GM20431 (cell line): ENCODE measurements around the gene C10orf71.

ENCODE experiments used
- in situ Hi-C: fragments of 300-500 bp; cut with MseI, MboI; formaldehyde crosslinking; loops from one replicate; pipeline ENCODE4 v1.15.0; 2020; ENCODE audit warnings: low sequenced_read_pairs; ENCODE audit not compliant: unreplicated experiment

C10orf71 gene

DNA sequence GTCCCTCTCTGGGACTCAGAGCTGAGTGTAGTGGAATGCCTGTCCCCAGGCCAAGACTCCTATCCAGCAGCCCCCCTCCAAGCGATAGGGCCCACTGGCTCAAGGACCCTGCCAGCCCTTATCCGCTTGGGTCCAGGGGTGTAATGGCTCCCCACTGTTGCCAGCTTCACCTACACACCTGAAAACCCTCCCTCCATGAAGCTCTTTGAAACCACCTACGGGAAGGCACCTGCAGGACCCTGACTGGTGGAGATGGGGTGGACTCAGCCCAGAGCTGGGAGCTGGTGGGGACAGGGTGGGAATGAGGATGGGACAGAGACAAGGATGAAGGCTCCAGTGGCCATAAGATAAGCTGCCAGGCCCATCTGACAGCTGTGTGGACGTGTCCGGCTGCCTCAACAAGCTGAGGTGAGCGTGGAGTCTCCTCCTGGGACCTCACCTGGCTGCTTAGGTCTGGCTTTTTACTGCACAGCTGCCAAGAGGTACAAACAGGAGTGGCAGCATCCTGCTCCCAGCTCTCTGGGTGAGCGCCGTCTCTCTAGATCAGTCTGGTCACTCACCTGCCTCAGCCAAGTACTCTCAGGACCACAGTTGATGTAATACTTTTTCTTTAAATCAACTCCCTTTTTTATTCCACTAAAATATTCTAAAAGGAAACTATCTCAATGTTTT lies 55.1 kb downstream of the C10orf71 start:
- in situ Hi-C loops = no loop called here

GRCh38 chr10:49354593-49354992 lies 55.6 kb downstream of the C10orf71 start:
- in situ Hi-C loops = no loop called here

GRCh38 chr10:49355221-49355620 lies 56.3 kb downstream of the C10orf71 start:
- in situ Hi-C loops = no loop called here

- in situ Hi-C loops = no loop called here
These were observed 57.2 kb downstream of the C10orf71 start for GRCh38 chr10:49356181-49356580.

DNA sequence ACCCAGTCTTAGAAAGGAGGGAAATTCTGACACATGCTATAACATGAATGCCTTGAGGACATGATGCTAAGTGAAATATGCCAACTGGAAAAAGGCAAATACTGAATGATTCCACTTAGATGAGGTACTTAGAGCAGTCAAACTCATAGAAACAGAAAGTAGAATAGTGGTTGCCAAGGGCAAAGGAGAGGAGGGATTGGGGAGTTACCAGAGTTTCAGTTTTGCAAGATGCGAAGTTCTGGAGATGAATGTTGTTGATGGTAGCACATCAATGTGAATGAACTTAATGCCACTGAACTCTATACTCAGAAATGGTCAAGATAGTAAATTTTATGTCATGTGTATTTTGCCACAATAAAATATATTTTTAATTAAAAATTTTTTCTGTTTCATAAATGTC lies 58.0 kb downstream of the C10orf71 start:
- in situ Hi-C loops = no loop called here

DNA sequence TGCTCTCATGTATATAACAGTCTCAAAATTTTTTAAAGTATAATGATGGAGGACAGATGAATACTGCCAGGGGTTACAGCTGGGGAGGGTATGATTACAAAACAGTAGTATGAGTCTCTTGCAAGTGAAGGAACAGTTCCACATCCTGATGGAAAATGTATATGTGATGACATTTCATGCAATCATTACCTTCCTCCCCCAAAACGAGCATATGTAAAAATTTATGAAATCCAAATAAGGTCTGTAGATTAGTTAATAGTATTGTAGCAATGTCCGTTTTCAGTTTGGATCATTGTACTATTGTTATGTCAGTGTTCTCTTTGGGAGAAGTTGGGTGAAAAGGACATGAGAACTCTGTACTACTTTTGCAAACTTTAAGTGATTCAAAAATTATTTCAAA lies 58.9 kb downstream of the C10orf71 start:
- in situ Hi-C loops = no loop called here

DNA sequence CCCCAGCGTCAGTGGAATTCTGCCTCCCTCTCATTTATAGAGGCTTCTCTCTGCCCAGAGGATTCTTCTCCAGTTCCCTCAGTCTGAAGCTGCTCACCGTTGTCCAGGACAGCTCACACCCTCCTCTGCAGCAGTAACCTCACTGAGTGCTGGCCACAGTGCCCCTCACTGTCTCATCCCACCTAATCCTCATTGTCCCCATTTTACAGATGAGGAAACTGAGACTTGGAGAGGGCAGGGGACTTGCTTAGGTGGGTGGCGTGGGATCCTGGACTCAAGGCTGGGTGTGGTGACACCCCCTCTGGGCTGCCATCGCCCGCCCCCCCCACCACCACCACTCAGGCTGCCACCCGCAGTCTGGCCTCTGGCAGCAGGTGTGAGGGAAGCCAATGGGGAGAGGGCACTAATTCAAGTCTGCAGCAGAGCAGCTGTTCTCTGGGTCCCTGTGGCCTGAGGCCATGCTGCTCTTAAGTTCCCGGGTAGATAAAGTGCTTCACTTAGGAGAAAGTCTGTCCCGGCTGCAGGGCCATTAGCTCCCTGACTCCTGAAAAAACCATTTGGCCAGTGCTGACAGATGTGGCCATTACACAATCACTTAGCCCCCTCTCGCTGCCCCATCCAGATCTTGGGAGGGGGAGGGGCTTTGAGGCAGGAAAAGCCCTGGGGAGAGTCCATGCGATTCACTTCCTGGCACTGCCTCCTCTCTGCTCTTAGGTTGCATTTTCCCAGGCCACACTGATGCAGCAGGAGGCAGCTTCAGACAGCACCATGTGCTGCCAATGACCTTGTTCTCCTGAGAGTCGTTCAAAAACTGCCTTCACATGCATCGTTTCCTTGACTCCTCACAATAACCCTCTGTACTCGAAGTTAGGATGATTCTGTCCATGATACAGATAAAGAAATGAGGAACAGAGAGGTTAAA lies 60.6 kb downstream of the C10orf71 start:
- in situ Hi-C loops = no loop called here

DNA sequence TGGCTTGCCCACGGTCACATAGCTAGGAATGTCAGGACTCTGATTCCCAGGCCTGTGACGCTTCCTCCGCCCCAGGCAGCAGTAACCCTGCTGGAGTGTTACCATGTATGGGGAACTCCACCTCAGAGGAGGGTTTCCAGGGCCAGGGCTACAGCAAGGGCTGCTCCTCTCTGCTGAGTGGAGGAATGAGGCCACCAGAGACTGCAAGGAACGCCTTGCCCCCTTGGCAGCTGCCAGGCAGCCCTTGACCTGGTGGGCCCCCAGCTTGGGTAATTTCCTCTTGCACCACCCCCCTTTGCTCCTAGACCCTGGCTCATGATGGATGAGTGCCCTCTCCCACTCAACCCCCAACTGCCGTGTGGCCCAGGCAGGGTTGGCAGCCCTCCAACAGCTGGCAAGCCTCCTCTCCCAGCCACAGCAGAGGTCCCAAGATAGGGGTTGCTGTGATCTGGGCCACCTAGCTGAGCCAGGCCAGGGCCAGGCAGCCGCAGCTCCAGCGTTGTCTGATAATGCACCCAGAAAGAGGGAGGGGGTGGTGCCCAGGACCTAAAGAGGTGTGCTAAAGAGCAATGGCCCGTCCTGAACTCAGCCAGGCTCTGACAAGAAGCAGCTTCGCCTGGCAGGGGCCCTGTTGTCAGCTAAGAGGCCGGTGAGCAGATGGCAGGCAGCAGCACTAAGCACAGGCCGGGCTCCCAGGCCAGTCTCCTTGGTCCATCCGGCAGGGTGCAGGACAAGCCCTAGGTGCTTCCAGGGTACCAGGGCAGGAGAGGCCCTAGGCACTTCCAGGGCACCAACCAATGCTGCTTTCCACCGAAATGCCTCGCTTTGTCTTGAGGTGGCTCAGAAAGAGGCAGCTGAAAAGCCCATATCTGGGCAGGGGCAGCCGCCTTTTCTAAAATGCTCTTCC lies 61.6 kb downstream of the C10orf71 start:
- in situ Hi-C loops = no loop called here

- in situ Hi-C loops = no loop called here
These were observed 62.2 kb downstream of the C10orf71 start for GRCh38 chr10:49361178-49361554.

DNA sequence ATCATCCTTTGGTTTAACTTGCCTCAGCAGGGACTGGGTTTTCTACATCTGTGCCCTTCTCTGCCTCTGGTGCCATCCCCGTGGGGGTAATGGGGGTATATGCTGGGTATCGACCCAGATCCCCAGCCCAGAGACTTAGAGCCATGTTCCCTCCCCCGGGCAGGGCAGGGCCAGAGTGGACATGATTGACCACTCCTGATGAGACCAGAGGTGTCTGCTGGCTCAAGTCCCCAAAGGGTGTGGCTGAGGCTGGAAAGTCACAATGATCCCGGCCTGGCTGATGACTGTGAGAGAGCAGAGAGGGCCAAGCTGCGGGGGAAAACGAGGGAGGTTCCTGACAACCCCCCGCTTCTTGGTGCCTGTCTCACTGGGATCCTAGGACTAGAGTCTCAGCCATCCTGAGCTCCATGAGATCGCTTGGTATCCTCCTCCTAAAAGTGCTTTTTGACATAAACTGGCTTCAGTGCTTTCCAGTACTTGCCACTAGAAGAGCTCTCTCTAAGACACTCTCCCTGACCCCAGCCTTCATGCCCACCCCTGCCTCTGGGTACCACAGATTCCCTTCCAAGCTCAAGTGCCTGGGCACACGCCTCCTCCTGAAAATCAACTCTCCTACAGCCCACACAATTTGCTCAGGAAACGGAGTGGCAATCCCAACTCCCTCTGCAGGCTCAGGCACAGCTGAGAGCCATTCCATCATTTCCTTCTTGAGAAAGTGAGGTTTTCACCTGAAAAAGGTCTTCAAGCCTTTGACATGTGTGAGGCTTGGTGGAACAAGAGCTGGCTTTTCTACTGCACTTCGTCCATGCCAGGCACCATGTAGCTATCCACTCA lies 63.0 kb downstream of the C10orf71 start:
- in situ Hi-C loops = no loop called here

DNA sequence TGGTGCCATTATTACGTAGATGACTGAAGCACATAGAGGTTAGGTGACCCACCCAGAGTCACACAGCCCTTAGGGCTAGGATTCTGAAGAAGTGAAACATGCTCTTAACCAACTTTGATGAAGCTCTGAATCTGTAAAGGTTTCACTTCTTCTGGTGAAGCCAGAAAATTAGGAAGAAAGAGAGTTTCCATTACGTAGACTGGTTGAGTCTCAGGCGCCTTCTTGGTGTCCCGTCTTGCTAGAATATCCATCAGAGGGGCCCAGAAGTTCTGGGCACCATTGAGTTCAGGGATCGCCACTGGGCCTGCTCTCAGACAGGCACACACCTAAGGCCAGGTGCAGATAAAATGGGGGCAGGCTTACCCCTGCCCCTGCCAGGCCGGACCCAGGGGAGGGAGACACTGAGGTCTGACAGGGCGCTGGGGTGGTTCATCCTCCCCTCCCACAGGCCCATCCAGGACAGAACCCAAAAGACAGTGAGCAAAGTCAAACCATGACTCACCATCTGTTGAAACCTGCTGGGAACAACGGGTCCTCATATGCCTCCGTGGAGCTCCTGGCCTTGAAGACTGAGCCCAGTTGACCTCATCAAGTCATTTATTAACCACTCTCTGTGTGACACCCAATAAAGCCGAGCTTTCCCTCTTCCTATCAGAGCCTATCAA lies 63.8 kb downstream of the C10orf71 start:
- in situ Hi-C loops = no loop called here

GRCh38 chr10:49363309-49364031 lies 64.5 kb downstream of the C10orf71 start:
- in situ Hi-C loops = no loop called here

DNA sequence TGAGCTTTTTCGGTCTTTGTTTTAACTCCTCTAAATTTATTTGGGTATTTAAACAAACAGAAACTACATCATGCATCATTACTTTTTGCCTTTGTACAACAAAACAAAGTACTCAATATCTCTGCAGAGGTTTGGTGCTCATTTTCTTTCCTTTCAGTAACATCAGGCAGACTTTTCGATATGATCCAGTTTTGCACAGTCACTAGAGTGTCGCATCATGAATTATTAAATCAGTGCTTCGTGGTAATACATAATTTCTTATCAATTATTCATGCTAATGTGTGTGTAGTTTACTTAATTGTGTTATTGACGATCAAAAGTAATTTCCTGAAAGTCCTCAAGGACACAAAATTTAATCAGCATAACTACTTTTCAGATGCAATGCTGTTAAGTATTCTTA lies 65.1 kb downstream of the C10orf71 start:
- in situ Hi-C loops = no loop called here

DNA sequence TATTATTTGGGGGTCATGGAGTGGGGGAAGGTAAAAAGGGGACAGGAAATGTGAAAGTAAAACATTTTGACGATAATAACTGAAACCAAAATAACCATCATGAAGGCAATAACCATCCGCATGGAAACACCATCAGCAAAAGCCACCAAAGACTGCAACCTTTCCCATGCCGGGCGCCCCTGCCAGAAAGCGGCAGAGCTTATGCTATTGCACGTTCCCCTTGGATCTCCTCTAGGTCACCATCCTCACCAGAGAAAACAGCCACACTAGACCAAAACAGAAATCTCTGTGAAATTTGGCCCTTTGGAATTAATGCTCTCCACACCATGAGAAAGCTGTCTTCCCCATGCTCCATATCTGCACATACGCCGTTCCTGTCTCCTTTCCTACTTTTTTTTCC lies 65.8 kb downstream of the C10orf71 start:
- in situ Hi-C loops = no loop called here

DNA sequence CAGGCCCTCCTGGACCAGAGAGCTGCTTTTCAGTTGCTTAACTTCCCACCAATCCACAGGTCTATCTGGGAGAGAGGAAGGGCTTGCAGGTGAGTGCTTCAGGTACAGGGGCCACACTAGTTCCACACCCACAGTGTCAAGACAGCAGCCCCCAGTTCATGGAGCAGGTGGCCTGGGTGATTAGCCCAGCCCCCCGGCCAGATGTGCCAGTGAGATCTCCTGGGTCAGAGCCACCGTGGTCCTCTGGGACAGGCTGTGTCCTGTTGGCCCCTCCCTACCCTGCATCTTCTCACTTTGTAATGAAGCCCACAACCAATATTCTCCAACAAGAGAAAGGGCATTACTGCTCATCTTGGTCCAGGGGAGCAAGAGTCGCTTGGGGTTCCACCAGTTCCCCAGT lies 66.3 kb downstream of the C10orf71 start:
- in situ Hi-C loops = no loop called here

DNA sequence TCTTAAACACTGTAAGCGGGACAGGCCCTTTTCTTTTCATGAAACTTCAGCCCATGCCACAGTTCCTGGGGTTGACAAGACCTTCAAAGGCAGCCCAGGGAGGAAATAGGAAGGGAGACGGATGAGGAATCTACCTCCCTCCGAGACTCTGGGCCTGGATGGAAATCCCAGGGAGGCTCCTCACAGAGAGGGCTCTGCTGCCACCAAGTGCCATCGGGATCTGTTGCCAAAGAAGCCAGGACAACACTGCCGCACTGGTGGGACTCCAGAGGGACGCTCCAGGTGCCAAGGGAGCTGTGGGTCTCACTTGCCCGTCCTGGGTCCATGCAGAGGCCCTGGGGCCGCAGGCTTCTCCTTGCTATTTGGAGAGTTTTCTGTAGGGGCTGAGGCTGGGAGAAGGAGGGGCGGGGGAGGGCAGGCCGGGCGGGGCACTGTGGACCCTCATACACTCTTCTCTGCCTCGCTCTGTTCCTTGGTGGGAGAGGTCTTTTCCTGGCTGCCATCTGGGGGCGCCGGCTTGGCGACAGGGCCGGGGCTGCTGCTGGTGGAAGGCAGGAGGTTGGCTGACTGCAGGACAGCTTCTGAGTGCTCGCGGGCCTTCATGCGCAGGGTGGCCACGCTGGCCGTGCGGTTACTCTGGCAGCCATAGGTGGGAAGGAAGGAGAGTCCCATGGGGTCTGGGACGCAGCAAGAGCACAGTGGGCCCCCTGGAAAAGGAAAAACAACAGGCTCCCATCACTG lies 66.9 kb downstream of the C10orf71 start:
- in situ Hi-C loops = no loop called here

GRCh38 chr10:49366460-49366859 lies 67.5 kb downstream of the C10orf71 start:
- in situ Hi-C loops = no loop called here

DNA sequence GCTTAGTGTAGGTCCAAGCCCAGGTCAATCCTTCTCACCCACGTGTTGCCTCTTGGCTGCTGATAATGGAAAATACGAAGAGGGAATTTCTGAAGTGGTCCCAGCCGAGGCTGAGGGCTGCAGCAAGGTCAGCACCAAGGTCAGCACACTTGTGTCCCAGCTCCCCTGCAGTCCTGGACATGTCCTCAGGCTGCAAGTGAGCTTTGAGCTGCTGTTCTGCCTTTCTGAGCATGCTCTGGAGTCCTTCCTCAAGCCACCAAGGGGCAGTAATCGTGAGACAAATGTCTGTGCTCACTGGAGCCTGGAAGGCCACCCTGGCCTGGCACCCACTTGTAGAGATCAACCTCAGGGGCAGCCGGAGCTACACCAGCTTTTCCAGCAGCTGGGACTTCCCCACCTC lies 68.6 kb downstream of the C10orf71 start:
- in situ Hi-C loops = no loop called here
